ENCODE results near the gene RGS3. TPM values are rescaled to one million over a fixed set of nuclear protein-coding genes. Genes with fewer than 3 reads are reported as not detected.

The RGS3 gene
- total RNA-seq, 1 donor from 2014 or later, result 29.9 TPM

DNA sequence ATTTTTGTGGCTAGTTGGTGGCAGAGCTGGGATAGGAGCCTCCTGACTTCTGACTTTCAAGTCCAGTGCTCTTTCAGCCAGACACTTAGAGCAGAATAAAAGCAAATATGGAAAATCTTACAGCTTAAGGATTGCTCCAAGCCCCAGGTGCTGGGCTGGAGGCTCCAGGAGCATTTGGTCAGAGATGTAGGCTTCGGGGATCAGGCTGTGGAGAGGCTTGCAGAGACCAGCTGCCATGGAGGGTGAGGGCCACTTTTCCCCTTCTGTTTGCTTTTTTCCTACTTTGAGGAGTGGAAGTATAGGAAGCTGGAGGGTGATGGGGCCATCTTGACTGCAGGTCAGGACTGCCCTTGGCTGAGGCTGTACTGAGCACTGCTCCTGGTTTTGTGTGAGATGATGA lies 58.9 kb downstream of the RGS3 start:
- no peak for DNase-seq (ENCODE audit: extremely low spot score, unreplicated experiment)
- Mint-ChIP-seq H3K27ac (no peak overlapping the region), H3K9me3 (no peaks in the 10 kb centered on the region), H3K36me3 (no peaks in the 10 kb centered on the region), H3K27me3 (no peaks in the 10 kb centered on the region), H3K4me1 (ENCODE audit: unreplicated experiment) (peaks cover 20% of the 10 kb centered on the region), H3K4me3 (no peak overlapping the region)
- TF ChIP-seq, protein P1, sequence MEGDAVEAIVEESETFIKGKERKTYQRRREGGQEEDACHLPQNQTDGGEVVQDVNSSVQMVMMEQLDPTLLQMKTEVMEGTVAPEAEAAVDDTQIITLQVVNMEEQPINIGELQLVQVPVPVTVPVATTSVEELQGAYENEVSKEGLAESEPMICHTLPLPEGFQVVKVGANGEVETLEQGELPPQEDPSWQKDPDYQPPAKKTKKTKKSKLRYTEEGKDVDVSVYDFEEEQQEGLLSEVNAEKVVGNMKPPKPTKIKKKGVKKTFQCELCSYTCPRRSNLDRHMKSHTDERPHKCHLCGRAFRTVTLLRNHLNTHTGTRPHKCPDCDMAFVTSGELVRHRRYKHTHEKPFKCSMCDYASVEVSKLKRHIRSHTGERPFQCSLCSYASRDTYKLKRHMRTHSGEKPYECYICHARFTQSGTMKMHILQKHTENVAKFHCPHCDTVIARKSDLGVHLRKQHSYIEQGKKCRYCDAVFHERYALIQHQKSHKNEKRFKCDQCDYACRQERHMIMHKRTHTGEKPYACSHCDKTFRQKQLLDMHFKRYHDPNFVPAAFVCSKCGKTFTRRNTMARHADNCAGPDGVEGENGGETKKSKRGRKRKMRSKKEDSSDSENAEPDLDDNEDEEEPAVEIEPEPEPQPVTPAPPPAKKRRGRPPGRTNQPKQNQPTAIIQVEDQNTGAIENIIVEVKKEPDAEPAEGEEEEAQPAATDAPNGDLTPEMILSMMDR (conservative IDR thresholded peaks at IDR 0.05), result no peak

DNA sequence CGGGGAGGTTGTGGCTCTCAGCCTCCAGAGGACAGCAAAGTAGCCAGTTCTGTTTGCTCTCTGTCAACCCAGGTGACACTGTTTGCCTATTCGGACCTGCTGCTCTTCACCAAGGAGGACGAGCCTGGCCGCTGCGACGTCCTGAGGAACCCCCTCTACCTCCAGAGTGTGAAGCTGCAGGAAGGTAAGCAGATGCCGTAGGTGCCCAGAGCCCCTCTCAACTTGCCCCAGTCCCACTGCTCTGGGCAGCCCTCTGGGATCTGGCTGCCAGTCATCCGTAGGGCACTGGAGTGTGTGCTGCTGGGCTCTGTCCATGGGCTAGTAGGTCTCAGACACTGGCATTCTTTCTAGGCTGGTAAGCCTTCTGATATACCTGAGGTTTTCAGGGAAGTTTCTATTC lies 59.3 kb downstream of the RGS3 start:
- H3K27me3 Mint-ChIP-seq, result no peaks in the 10 kb centered on the region
- no peak overlapping the region for H3K27ac Mint-ChIP-seq
- H3K9me3 Mint-ChIP-seq, result no peaks in the 10 kb centered on the region

DNA sequence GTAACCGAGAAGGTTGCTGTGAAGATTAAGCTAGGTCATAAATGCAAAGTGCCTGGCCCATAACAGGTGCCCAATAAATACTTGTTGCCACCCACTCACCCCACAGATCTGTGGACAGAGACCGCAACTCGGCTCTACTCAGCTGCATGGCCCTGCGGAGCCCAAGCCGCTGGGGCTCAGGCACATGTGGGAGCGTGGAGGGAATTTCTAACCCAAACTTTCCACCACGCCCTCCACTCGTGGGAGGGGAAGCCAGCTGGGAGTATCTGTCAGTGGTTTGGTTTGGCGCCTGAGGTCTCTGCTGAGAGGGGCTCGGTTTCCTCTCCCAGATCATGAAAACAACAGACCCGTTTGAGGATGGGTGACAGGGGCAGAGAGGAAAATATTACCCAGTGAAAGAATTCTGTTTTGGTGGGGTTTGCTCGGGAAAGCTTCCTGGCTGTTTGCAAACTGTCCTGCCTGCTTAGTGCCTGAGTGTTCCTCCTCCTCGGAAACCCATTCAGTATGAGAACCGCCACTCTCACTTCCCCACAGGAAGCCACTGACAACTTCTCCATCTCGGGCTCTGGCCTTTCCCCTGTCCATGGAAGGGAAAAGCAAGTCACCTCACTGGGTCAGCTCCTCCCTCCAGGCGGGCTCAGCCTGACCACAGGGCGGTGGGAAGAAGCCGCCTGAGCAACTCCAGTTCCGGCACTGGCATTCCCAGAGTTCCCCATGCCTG lies 60.1 kb downstream of the RGS3 start:
- Mint-ChIP-seq H3K27me3 (no peaks in the 10 kb centered on the region), H3K36me3 (no peaks in the 10 kb centered on the region), H3K4me1 (ENCODE audit: unreplicated experiment) (peaks cover 19% of the 10 kb centered on the region), H3K27ac (no peak overlapping the region), H3K9me3 (no peaks in the 10 kb centered on the region), H3K4me3 (no peak overlapping the region)
- DNase-seq (ENCODE audit: extremely low spot score, unreplicated experiment), result no peak
- TF ChIP-seq, protein P1 (conservative IDR thresholded peaks at IDR 0.05), result no peak

More for the DNA sequence above, 59.3 kb downstream of the RGS3 start:
- TF ChIP-seq, protein P1 (conservative IDR thresholded peaks at IDR 0.05), result no peak
- Mint-ChIP-seq H3K36me3 (no peaks in the 10 kb centered on the region), H3K4me1 (ENCODE audit: unreplicated experiment) (peaks cover 19% of the 10 kb centered on the region), H3K4me3 (no peak overlapping the region)
- DNase-seq (ENCODE audit: extremely low spot score, unreplicated experiment), result no peak

DNA sequence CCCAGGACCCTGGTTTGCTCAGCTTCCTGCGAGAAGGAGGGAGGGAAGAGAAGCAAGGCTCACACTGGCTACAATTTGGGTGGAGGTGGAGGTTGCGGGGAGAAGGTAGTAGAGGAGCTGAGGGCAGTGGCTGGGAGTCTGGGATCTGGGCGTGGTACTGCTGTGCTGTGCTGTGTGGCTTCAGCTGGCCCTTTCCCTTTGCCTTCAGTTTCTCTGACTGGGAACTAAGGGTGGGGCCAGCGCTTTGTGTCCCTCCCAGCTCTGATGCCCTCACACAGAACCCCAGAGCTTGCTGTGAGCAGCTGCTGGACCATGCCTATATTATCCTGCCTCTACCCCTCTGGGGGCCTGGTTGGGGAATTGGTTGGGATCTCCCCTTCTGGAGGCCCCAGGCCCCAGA lies 60.9 kb downstream of the RGS3 start:
- DNase-seq (ENCODE audit: extremely low spot score, unreplicated experiment), result no peak
- H3K4me1 Mint-ChIP-seq (ENCODE audit: unreplicated experiment), result peaks cover 18% of the 10 kb centered on the region
- no peaks in the 10 kb centered on the region for H3K36me3 Mint-ChIP-seq
- no peaks in the 10 kb centered on the region for H3K27me3 Mint-ChIP-seq
- no peak overlapping the region for H3K4me3 Mint-ChIP-seq
- no peak overlapping the region for H3K27ac Mint-ChIP-seq
- no peaks in the 10 kb centered on the region for H3K9me3 Mint-ChIP-seq
- TF ChIP-seq, protein P1 (conservative IDR thresholded peaks at IDR 0.05), result no peak

DNA sequence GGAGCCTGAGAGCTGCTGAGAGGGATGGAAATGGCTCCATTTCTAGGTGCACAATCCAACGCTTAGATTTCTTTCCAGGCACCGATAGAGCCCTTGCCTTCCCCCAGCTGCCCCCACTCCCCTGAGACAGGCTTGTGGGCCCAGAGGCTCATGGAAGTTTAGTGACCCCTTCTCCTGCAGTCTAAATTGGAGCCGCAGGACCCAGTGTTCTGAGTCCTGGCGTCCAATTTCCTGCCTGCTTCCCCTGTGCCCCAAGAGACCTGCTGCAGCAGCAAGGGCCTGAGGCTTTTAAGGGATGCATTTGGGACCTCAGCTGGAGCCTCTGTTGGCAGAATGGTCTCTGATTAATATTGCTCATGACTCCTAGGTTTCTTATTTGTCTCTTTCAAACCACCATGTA lies 61.7 kb downstream of the RGS3 start:
- TF ChIP-seq, protein P1 (conservative IDR thresholded peaks at IDR 0.05), result no peak
- Mint-ChIP-seq H3K4me3 (no peak overlapping the region), H3K4me1 (ENCODE audit: unreplicated experiment) (peaks cover 12% of the 10 kb centered on the region)

More for the DNA sequence above, 61.7 kb downstream of the RGS3 start:
- DNase-seq (ENCODE audit: extremely low spot score, unreplicated experiment), result no peak
- H3K27me3 Mint-ChIP-seq, result no peaks in the 10 kb centered on the region
- H3K36me3 Mint-ChIP-seq, result no peaks in the 10 kb centered on the region
- no peak overlapping the region for H3K27ac Mint-ChIP-seq
- H3K9me3 Mint-ChIP-seq, result no peaks in the 10 kb centered on the region
